ENCODE measurements around the gene LAYN. TPM values are rescaled to one million over a fixed set of nuclear protein-coding genes. Genes with fewer than 3 reads are reported as not detected.

Gene LAYN
- total RNA-seq, 1 donor: 81.8 TPM

DNA sequence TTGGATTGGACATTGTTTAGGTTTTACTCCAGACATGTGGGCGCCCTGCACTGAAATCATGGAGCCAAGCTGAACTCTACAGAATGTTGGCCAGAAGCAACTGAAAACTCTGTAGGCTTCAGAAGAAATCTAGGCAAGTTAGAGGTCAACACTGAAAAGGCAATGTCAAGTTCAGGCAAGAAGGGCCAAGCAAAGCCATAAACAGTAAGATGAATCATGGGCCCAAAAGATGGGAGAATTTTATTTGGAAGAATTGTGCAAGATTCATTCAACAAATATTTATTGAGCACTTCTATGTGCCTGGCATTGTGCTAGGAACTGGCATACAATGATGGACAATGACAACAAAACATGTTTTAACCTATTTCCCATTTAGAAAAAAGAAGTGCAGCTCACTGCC lies 15.1 kb upstream of the LAYN start:
- Histone ChIP-seq H3K4me2 (ENCODE audit: insufficient read depth, low read length) (no peak overlapping the region), H2AFZ (ENCODE audit: low read length) (no peak overlapping the region), H3K36me3 (ENCODE audit: insufficient read depth, low read length) (no peaks in the 10 kb centered on the region), H3K27ac (ENCODE audit: low read depth, low read length) (no peak overlapping the region), H3K4me1 (ENCODE audit: insufficient read depth, low read length) (peaks cover 24% of the 10 kb centered on the region), H4K20me1 (ENCODE audit: insufficient read depth, low read length) (no peaks in the 10 kb centered on the region), H3K79me2 (ENCODE audit: insufficient read depth, low read length) (no peaks in the 10 kb centered on the region), H3K27me3 (ENCODE audit: insufficient read depth, low read length) (no peaks in the 10 kb centered on the region), H3K4me3 (ENCODE audit: insufficient read depth, low read length) (no peak overlapping the region), H3K9me3 (ENCODE audit: low read depth, low read length) (no peaks in the 10 kb centered on the region)
- no peak for DNase-seq (ENCODE audit: insufficient read length, low spot score, missing footprints)
- TF ChIP-seq, protein P1, sequence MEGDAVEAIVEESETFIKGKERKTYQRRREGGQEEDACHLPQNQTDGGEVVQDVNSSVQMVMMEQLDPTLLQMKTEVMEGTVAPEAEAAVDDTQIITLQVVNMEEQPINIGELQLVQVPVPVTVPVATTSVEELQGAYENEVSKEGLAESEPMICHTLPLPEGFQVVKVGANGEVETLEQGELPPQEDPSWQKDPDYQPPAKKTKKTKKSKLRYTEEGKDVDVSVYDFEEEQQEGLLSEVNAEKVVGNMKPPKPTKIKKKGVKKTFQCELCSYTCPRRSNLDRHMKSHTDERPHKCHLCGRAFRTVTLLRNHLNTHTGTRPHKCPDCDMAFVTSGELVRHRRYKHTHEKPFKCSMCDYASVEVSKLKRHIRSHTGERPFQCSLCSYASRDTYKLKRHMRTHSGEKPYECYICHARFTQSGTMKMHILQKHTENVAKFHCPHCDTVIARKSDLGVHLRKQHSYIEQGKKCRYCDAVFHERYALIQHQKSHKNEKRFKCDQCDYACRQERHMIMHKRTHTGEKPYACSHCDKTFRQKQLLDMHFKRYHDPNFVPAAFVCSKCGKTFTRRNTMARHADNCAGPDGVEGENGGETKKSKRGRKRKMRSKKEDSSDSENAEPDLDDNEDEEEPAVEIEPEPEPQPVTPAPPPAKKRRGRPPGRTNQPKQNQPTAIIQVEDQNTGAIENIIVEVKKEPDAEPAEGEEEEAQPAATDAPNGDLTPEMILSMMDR (IDR thresholded peaks at IDR 0.05; ENCODE audit: extremely low read depth, low read depth, low read length): no peak

DNA sequence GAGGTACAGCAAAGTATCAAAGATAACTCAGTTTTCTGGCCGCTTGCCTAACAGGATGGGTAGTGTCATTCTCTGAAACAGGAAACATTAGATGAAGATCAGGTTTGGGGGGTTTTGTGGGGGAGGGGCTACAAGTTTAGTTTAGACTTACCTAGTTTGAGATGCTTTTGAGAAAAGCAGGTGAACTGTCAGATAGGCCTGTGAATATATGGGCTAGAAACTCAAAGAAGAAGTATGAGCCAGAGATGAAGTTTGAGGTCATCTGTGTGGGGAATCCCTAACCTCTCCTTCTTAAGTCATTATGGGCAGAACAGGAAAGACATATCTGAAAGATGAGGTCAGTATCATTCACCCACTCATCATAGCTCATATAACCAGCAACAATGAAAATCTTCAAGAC lies 14.0 kb upstream of the LAYN start:
- no peak overlapping the region for H3K4me2 ChIP-seq (ENCODE audit: insufficient read depth, low read length)
- H3K27ac ChIP-seq (ENCODE audit: low read depth, low read length): peak overlapping the region; percentile 8
- no peak overlapping the region for H3K4me3 ChIP-seq (ENCODE audit: insufficient read depth, low read length)
- no peak overlapping the region for H2AFZ ChIP-seq (ENCODE audit: low read length)
- H4K20me1 ChIP-seq (ENCODE audit: insufficient read depth, low read length): no peaks in the 10 kb centered on the region
- H3K36me3 ChIP-seq (ENCODE audit: insufficient read depth, low read length): no peaks in the 10 kb centered on the region
- DNase-seq (ENCODE audit: insufficient read length, low spot score, missing footprints): peak; percentile 84
- H3K79me2 ChIP-seq (ENCODE audit: insufficient read depth, low read length): no peaks in the 10 kb centered on the region
- H3K9me3 ChIP-seq (ENCODE audit: low read depth, low read length): no peaks in the 10 kb centered on the region
- TF ChIP-seq, protein P1 (IDR thresholded peaks at IDR 0.05; ENCODE audit: extremely low read depth, low read depth, low read length): no peak
- no peaks in the 10 kb centered on the region for H3K27me3 ChIP-seq (ENCODE audit: insufficient read depth, low read length)
- H3K4me1 ChIP-seq (ENCODE audit: insufficient read depth, low read length): peaks cover 25% of the 10 kb centered on the region

DNA sequence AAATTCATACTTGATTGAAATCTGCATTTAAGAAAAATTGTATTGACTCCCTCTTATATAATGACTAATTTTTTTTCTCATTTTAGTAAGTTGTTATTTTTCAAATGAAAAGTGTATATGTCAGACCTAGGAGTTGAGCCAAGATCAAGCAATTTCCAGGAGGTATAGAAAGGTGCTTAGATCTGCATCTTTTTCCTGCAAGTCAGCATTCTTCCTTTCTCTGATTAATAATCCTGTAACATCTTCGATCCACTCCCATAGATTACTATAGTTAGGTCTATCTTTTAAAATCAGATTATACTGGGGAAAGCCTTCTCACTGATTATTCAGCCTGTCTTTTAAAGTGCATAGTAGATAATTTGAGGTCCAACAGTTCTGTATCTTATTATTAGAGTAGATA lies 13.2 kb upstream of the LAYN start:
- Histone ChIP-seq H3K36me3 (ENCODE audit: insufficient read depth, low read length) (no peaks in the 10 kb centered on the region), H2AFZ (ENCODE audit: low read length) (no peak overlapping the region), H3K4me1 (ENCODE audit: insufficient read depth, low read length) (peaks cover 28% of the 10 kb centered on the region), H3K4me2 (ENCODE audit: insufficient read depth, low read length) (no peak overlapping the region), H3K4me3 (ENCODE audit: insufficient read depth, low read length) (no peak overlapping the region), H3K27me3 (ENCODE audit: insufficient read depth, low read length) (no peaks in the 10 kb centered on the region), H3K9me3 (ENCODE audit: low read depth, low read length) (no peaks in the 10 kb centered on the region), H3K27ac (ENCODE audit: low read depth, low read length) (peak overlapping the region; percentile 4), H3K79me2 (ENCODE audit: insufficient read depth, low read length) (no peaks in the 10 kb centered on the region), H4K20me1 (ENCODE audit: insufficient read depth, low read length) (no peaks in the 10 kb centered on the region)
- TF ChIP-seq, protein P1 (IDR thresholded peaks at IDR 0.05; ENCODE audit: extremely low read depth, low read depth, low read length): no peak
- DNase-seq (ENCODE audit: insufficient read length, low spot score, missing footprints): no peak

DNA sequence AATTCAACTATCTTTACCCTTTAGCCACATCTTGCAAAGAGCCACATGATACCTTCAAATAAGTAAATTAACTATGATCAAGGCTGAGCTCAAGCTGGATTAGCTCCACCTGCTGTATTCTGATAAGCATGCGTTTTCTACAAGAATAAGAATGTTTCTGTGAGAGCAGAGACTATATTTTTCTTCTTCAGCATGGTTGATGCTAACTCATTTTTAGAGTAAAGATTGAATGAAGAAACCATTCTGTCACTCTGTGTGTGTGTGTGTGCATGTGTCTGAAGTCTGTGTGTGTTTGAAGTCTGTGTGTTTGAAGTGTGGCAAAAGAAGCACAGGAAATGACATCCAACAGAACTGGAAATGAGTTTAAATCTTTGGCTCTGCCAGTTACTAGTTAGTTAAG lies 12.0 kb upstream of the LAYN start:
- Histone ChIP-seq H4K20me1 (ENCODE audit: insufficient read depth, low read length) (no peaks in the 10 kb centered on the region), H3K9me3 (ENCODE audit: low read depth, low read length) (no peaks in the 10 kb centered on the region), H3K4me2 (ENCODE audit: insufficient read depth, low read length) (no peak overlapping the region), H3K27me3 (ENCODE audit: insufficient read depth, low read length) (no peaks in the 10 kb centered on the region), H3K79me2 (ENCODE audit: insufficient read depth, low read length) (no peaks in the 10 kb centered on the region), H3K27ac (ENCODE audit: low read depth, low read length) (no peak overlapping the region), H3K36me3 (ENCODE audit: insufficient read depth, low read length) (no peaks in the 10 kb centered on the region), H2AFZ (ENCODE audit: low read length) (peak overlapping the region; percentile 18), H3K4me1 (ENCODE audit: insufficient read depth, low read length) (peaks cover 31% of the 10 kb centered on the region), H3K4me3 (ENCODE audit: insufficient read depth, low read length) (no peak overlapping the region)
- TF ChIP-seq, protein P1 (IDR thresholded peaks at IDR 0.05; ENCODE audit: extremely low read depth, low read depth, low read length): peak; percentile 5
- no peak for DNase-seq (ENCODE audit: insufficient read length, low spot score, missing footprints)
